Ovary (tissue), 9 donors: ENCODE measurements around the gene EFHC2. TPM values are rescaled to one million over a fixed set of nuclear protein-coding genes. Genes with fewer than 3 reads are reported as not detected.

Source experiments
- DNase-seq, 5 donors: peaks; one replicate each; pipeline ENCODE4 v3.0.0-alpha.2; 2019 to 2020
- H3K27ac ChIP-seq, 2 donors: fragments of 200-600 bp; one replicate each; pipeline versions ENCODE4 v1.5.1 to v1.8.0; 2019 to 2022
- H3K27me3 ChIP-seq: fragments of 200-600 bp; one replicate; pipeline ENCODE4 v1.8.0; 2022
- H3K36me3 ChIP-seq: fragments of 200-600 bp; sonication (generic); one replicate; pipeline ENCODE4 v1.5.1; 2019
- H3K4me1 ChIP-seq: one replicate; pipeline ENCODE4 v1.8.1; 2013; ENCODE audit warnings: mild to moderate bottlenecking, moderate library complexity; ENCODE audit not compliant: insufficient read depth
- H3K4me3 ChIP-seq: fragments of 200-600 bp; sonication (generic); one replicate; pipeline ENCODE4 v1.5.1; 2017
- H3K9me3 ChIP-seq, 2 donors: fragments of 200-600 bp in 1 of 2; sonication (generic) in 1 of 2; one replicate each; pipeline versions ENCODE4 v1.5.1 to v1.8.1; 2013 to 2019; ENCODE audit warnings: mild to moderate bottlenecking in 1 of 2, moderate library complexity in 1 of 2
- CTCF ChIP-seq, 3 donors: fragments of 450-650 bp in 2 of 3; fragments of 200-600 bp in 1 of 3; IDR thresholded peaks; one replicate each; pipeline versions ENCODE4 v1.5.1 to v1.8.0; 2016 to 2022; ENCODE audit warnings: antibody characterized with exemption in 3 of 3, mild to moderate bottlenecking in 1 of 3
- EP300 ChIP-seq: sonication (generic); formaldehyde crosslinking; IDR thresholded peaks from one replicate; pipeline ENCODE4 v1.6.1; 2017; ENCODE audit warnings: antibody characterized with exemption
- POLR2A ChIP-seq: fragments of 450-650 bp; IDR thresholded peaks from one replicate; pipeline ENCODE4 v1.6.1; 2017; ENCODE audit warnings: antibody characterized with exemption, mild to moderate bottlenecking, moderate library complexity
- WGBS, 3 donors: extraction: QIAGEN DNeasy Blood & Tissue Kit in 1 of 3; methylation state at CpG; one replicate each; pipeline versions ENCODE4 v1.1.5 to v1.1.7; 2013 to 2017; 5-methylcytosine and 5-hydroxymethylcytosine counted together
- intact Hi-C, 4 donors: fragments of 100-400 bp; cut with DNase I; formaldehyde crosslinking; loops; one replicate each; pipeline versions ENCODE4 v1.11.0 to v1.15.1; 2022 to 2023
- polyA plus RNA-seq, 2 donors: library from polyadenylated mRNA; stranded (reverse); fragments of 200-250 nt in 1 of 2; fragments of 350-450 nt in 1 of 2; fragmentation: Illumina TruSeq in 1 of 2; extraction: RNeasy Lipid Tissue Mini Kit (QIAGEN cat#74804) in 1 of 2; gene quantifications; one replicate each; pipeline ENCODE4 v1.2.3, GENCODE V29; 2013 to 2014
- total RNA-seq, 7 donors: library from RNA; depleted of rRNA in 2 of 7; stranded (reverse); fragments of >200 nt in 2 of 7; fragmentation: NEBNext Ultra II Directional in 3 of 7; extraction: Animal tissue kit (Norgen Biotek cat#: 25700) in 3 of 7; gene quantifications; one replicate each; pipeline versions ENCODE4 v1.1.0 to v1.2.4, GENCODE V29; 2016 to 2023
- donor health status: DM: no; HTN: no; CAD: no; lungs with moderate emphysema.
- donor health status: DM: no; HTN: no; CAD: no.
- donor health status: Bipolar disorder and iron deficiency.
- donor health status: DM: yes; HTN: yes; CAD: no.
- donor health status: DM: no; HTN: no; CAD: no.
- donor health status: DM: yes; HTN: yes; CAD: no.

The EFHC2 gene
- total and polyA plus RNA-seq, 9 donors, result 1.8 to 16.1 (median 2.4) TPM

DNA sequence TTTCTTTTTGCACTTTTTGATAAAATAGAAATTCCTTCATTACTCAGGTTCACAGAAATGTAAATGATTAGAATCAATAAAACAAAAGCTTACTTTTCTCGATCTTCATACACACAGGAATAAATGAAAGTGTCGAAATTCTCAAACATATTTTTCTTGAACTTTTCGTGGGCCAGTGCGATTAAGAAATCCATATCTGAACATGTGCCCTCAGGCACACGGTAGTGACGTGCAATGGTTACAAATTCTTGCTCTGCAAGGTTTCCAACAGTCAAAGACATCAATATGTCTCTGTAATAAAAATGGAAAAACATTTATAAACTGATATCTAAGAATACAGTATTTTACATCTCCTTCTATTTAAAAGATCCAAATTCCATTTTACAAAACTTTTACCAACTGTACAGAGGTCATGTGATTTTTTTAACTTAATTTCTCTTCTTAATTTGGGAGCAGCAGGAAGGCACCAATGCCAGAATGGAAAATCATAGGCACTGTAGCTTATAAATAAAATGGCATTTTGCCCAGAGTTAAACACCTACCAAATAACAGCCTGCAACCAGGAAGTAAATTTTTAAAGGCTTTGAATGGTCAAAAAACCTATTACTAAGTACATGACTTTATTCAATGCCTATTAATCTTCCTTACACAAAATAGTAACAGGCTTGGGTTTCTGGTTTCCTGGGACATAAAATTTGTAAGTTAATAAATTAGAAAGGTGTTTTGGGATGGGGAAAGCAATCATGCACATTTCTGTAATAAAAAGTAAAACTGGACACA is 165.0 kb downstream of the EFHC2 start:
- Histone ChIP-seq H3K36me3 (no peaks in the 10 kb centered on the region), H3K27ac (no peak overlapping the region), H3K4me3 (no peak overlapping the region), H3K9me3 (no peaks in the 10 kb centered on the region), H3K27me3 (no peaks in the 10 kb centered on the region), H3K4me1 (peaks cover 1% of the 10 kb centered on the region)
- no peak for DNase-seq
- TF ChIP-seq EP300 (no peak), POLR2A (no peak), CTCF (IDR thresholded peaks at IDR 0.05) (no peak)
- intact Hi-C loops, result no loop called here
- 87 to 89% (median 89%) methylated on average over 6 of the region's 6 CpGs for WGBS, 3 donors

- no peak for DNase-seq
- H3K27me3 ChIP-seq, result no peaks in the 10 kb centered on the region
- no peak overlapping the region for H3K27ac ChIP-seq
- TF ChIP-seq EP300 (no peak), CTCF (IDR thresholded peaks at IDR 0.05) (no peak), POLR2A (no peak)
- intact Hi-C loops, result no loop called here
- H3K4me1 ChIP-seq, result no peaks in the 10 kb centered on the region
- no peak overlapping the region for H3K4me3 ChIP-seq
- 68 to 77% (median 74%) methylated on average over 2 of the region's 2 CpGs for WGBS, 3 donors
- H3K9me3 ChIP-seq, result no peaks in the 10 kb centered on the region
- H3K36me3 ChIP-seq, result no peaks in the 10 kb centered on the region
Observed at GRCh38 chrX:44175455-44175854, 168.0 kb downstream of the EFHC2 start.

- no peak overlapping the region for H3K27ac ChIP-seq
- no peaks in the 10 kb centered on the region for H3K9me3 ChIP-seq
- 83 to 85% (median 84%) methylated on average over 3 of the region's 3 CpGs for WGBS, 3 donors
- TF ChIP-seq EP300, result no peak
- no peak for TF ChIP-seq CTCF (IDR thresholded peaks at IDR 0.05)
- TF ChIP-seq POLR2A, result no peak
- no peak overlapping the region for H3K4me3 ChIP-seq
- intact Hi-C loops, result no loop called here
- no peak for DNase-seq
- no peaks in the 10 kb centered on the region for H3K27me3 ChIP-seq
- H3K4me1 ChIP-seq, result no peaks in the 10 kb centered on the region
- H3K36me3 ChIP-seq, result no peaks in the 10 kb centered on the region
Observed at GRCh38 chrX:44174061-44174460, 169.4 kb downstream of the EFHC2 start.

DNA sequence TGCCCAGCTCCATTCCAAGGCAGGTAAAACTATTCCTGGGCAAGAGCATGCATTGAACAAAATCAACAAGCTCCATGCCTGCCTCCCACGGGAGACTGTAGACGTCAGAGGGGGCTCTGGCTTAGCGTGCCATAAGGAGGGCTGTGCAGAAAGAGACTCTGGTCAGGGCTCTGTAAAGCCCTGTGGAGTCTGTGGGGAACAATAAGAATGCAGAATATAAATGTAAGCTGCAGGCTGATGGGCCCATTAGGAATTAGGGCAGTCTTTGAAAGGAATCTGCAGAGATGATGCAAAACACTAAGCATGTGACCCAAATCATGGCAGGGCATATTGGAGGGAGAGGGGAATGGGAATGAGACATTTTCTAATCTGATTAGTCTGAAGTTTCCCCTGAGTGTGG is 170.3 kb downstream of the EFHC2 start:
- intact Hi-C loops, result no loop called here
- WGBS, 3 donors, result 43 to 52% (median 45%) methylated on average over 3 of the region's 3 CpGs
- no peaks in the 10 kb centered on the region for H3K4me1 ChIP-seq
- TF ChIP-seq CTCF (IDR thresholded peaks at IDR 0.05), result no peak
- TF ChIP-seq EP300, result no peak
- no peak for TF ChIP-seq POLR2A
- no peak for DNase-seq
- H3K9me3 ChIP-seq, result no peaks in the 10 kb centered on the region
- no peak overlapping the region for H3K27ac ChIP-seq
- H3K27me3 ChIP-seq, result no peaks in the 10 kb centered on the region
- no peaks in the 10 kb centered on the region for H3K36me3 ChIP-seq
- no peak overlapping the region for H3K4me3 ChIP-seq
